Upper lobe of left lung (tissue), 6 donors: ENCODE measurements around the gene HDAC8. TPM values are rescaled to one million over a fixed set of nuclear protein-coding genes. Genes with fewer than 3 reads are reported as not detected.

Source experiments
- ATAC-seq, 2 donors: fragments of 200-7000 bp; cut with Tn5 transposase; one replicate each; pipeline ENCODE4 v1.9.1; 2022; ENCODE audit warnings: mild to moderate bottlenecking in 2 of 2, moderate library complexity in 2 of 2; ENCODE audit not compliant: low FRiP score in 2 of 2
- DNase-seq, 2 donors: peaks; one replicate each; pipeline ENCODE4 v3.0.0-alpha.2; 2019 to 2020
- H3K27ac ChIP-seq, 4 donors: fragments of 200-600 bp; sonication (generic); one replicate each; pipeline ENCODE4 v1.5.1; 2016 to 2019
- H3K27me3 ChIP-seq, 4 donors: fragments of 200-600 bp; sonication (generic); one replicate each; pipeline ENCODE4 v1.5.1; 2017 to 2019
- H3K36me3 ChIP-seq, 4 donors: fragments of 200-600 bp; sonication (generic); one replicate each; pipeline ENCODE4 v1.5.1; 2016 to 2019
- H3K4me1 ChIP-seq, 4 donors: fragments of 200-600 bp; sonication (generic); one replicate each; pipeline ENCODE4 v1.5.1; 2018 to 2019
- H3K4me3 ChIP-seq, 4 donors: fragments of 200-600 bp; sonication (generic); one replicate each; pipeline ENCODE4 v1.5.1; 2017 to 2019; ENCODE audit warnings: mild to moderate bottlenecking in 2 of 4, moderate library complexity in 1 of 4
- H3K9me3 ChIP-seq, 4 donors: fragments of 200-600 bp; sonication (generic); one replicate each; pipeline ENCODE4 v1.5.1; 2018 to 2019
- CTCF ChIP-seq, 6 experiments: fragments of 450-650 bp in 4 of 6; fragments of 200-600 bp in 2 of 6; sonication (generic) in 2 of 6; IDR thresholded peaks; one replicate each; pipeline ENCODE4 v1.5.1; 2016 to 2019; ENCODE audit warnings: antibody characterized with exemption in 6 of 6
- EP300 ChIP-seq, 4 donors: sonication (generic); formaldehyde crosslinking; IDR thresholded peaks; one replicate each; pipeline ENCODE4 v1.5.1; 2017; ENCODE audit warnings: antibody characterized with exemption in 4 of 4, control low read depth in 2 of 4
- POLR2A ChIP-seq, 4 donors: fragments of 450-650 bp; IDR thresholded peaks; one replicate each; pipeline ENCODE4 v1.5.1; 2016 to 2017; ENCODE audit warnings: antibody characterized with exemption in 4 of 4, mild to moderate bottlenecking in 2 of 4
- POLR2AphosphoS5 ChIP-seq, 2 donors: sonication (generic); formaldehyde crosslinking; IDR thresholded peaks; one replicate each; pipeline ENCODE4 v1.5.1; 2017; ENCODE audit warnings: antibody characterized with exemption in 2 of 2
- WGBS, 2 donors: methylation state at CpG; one replicate each; pipeline ENCODE4 v1.1.5; 2017 to 2018; 5-methylcytosine and 5-hydroxymethylcytosine counted together
- total RNA-seq, 6 donors: library from RNA; depleted of rRNA in 4 of 6; stranded (reverse); fragments of >200 nt in 4 of 6; gene quantifications; one replicate each; pipeline versions ENCODE4 v1.1.0 to v1.2.1, GENCODE V29; 2016 to 2021
- donor health status: DM: no; HTN: no; CAD: no; lungs with moderate emphysema.
- donor health status: DM: no; HTN: yes; CAD: no; lungs with severe emphysema.

The HDAC8 gene
- total RNA-seq, 6 donors from 2014 or later: 21.5 to 56.6 (median 35.0) TPM

GRCh38 chrX:72479324-72480274 lies 93.0 kb downstream of the HDAC8 start:
- ATAC-seq: no peak
- H3K4me1 ChIP-seq: no peaks in the 10 kb centered on the region
- H3K36me3 ChIP-seq: peaks cover 0 to 5% (median 0%) of the 10 kb centered on the region in 4 donors
- H3K4me3 ChIP-seq: no peak overlapping the region
- WGBS, 2 donors: 71 to 89% methylated on average over 5 of the region's 5 CpGs
- no peaks in the 10 kb centered on the region for H3K9me3 ChIP-seq
- no peak for TF ChIP-seq POLR2A (IDR thresholded peaks at IDR 0.05)
- no peak for TF ChIP-seq EP300 (IDR thresholded peaks at IDR 0.05)
- TF ChIP-seq POLR2AphosphoS5 (IDR thresholded peaks at IDR 0.05): no peak
- TF ChIP-seq CTCF (IDR thresholded peaks at IDR 0.05): no peak
- DNase-seq: no peak
- H3K27me3 ChIP-seq: no peaks in the 10 kb centered on the region
- H3K27ac ChIP-seq: no peak overlapping the region

- TF ChIP-seq EP300 (IDR thresholded peaks at IDR 0.05) (no peak), CTCF (IDR thresholded peaks at IDR 0.05) (no peak), POLR2AphosphoS5 (IDR thresholded peaks at IDR 0.05) (no peak), POLR2A (IDR thresholded peaks at IDR 0.05) (no peak)
These were observed 93.8 kb downstream of the HDAC8 start for GRCh38 chrX:72478853-72479252.

GRCh38 chrX:72478351-72478750 lies 94.3 kb downstream of the HDAC8 start:
- H3K4me3 ChIP-seq: no peak overlapping the region
- peaks cover 0 to 5% (median 0%) of the 10 kb centered on the region in 4 donors for H3K36me3 ChIP-seq
- no peak for ATAC-seq
- 65 to 75% methylated on average over 8 of the region's 8 CpGs for WGBS, 2 donors
- no peaks in the 10 kb centered on the region for H3K4me1 ChIP-seq
- no peaks in the 10 kb centered on the region for H3K9me3 ChIP-seq
- TF ChIP-seq CTCF (IDR thresholded peaks at IDR 0.05): no peak
- no peak for TF ChIP-seq POLR2A (IDR thresholded peaks at IDR 0.05)
- no peak for TF ChIP-seq POLR2AphosphoS5 (IDR thresholded peaks at IDR 0.05)
- TF ChIP-seq EP300 (IDR thresholded peaks at IDR 0.05): no peak
- H3K27me3 ChIP-seq: no peaks in the 10 kb centered on the region
- H3K27ac ChIP-seq: no peak overlapping the region
- no peak for DNase-seq

More at GRCh38 chrX:72478853-72479252, 93.8 kb downstream of the HDAC8 start:
- Histone ChIP-seq H3K4me3 (no peak overlapping the region), H3K36me3 (peaks cover 0 to 5% (median 0%) of the 10 kb centered on the region in 4 donors), H3K9me3 (no peaks in the 10 kb centered on the region), H3K27me3 (no peaks in the 10 kb centered on the region), H3K27ac (no peak overlapping the region), H3K4me1 (no peaks in the 10 kb centered on the region)
- ATAC-seq (no peak), DNase-seq (no peak)
- 82 to 85% methylated on average over 7 to 9 of the region's 9 CpGs for WGBS, 2 donors

GRCh38 chrX:72477781-72478181 lies 94.9 kb downstream of the HDAC8 start:
- Histone ChIP-seq H3K4me3 (no peak overlapping the region), H3K27ac (no peak overlapping the region), H3K27me3 (no peaks in the 10 kb centered on the region), H3K36me3 (peaks cover 0 to 5% (median 0%) of the 10 kb centered on the region in 4 donors), H3K4me1 (no peaks in the 10 kb centered on the region), H3K9me3 (no peaks in the 10 kb centered on the region)
- 68 to 73% methylated on average over 4 of the region's 4 CpGs for WGBS, 2 donors
- DNase-seq (no peak), ATAC-seq (no peak)
- TF ChIP-seq POLR2A (IDR thresholded peaks at IDR 0.05) (no peak), POLR2AphosphoS5 (IDR thresholded peaks at IDR 0.05) (no peak), CTCF (IDR thresholded peaks at IDR 0.05) (no peak), EP300 (IDR thresholded peaks at IDR 0.05) (no peak)
